Measurements from ENCODE around the gene THSD8. TPM values are rescaled to one million over a fixed set of nuclear protein-coding genes. Genes with fewer than 3 reads are reported as not detected.
"Not testable (repeated sequence)": the region's sequence is repeated elsewhere in the genome, so short reads cannot be mapped to it uniquely, and the experiment has no call there.

THSD8 gene
- total RNA-seq, 1 donor from 2014 or later = 1.5 TPM

DNA sequence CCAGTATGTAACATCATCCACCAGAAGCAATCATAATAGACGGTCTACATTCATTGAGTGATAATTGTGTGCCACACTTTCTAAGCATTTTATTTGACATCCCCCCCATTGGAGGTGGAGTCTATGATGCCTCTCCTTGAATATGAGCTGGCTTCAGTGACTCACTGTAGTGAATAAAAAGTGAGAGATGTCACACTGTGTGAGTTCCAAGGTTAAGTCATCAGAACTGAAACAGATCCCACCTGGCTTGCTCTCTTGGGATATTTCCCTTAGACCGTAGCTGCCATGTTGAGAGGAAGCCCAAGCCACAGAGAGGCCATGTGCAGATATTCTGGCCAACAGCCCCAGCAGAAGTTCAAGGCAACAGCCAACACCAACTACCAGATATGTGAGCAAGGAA is 19.9 kb downstream of the THSD8 start:
- ATAC-seq = no peak
- no peak for DNase-seq (ENCODE audit: low spot score)

DNA sequence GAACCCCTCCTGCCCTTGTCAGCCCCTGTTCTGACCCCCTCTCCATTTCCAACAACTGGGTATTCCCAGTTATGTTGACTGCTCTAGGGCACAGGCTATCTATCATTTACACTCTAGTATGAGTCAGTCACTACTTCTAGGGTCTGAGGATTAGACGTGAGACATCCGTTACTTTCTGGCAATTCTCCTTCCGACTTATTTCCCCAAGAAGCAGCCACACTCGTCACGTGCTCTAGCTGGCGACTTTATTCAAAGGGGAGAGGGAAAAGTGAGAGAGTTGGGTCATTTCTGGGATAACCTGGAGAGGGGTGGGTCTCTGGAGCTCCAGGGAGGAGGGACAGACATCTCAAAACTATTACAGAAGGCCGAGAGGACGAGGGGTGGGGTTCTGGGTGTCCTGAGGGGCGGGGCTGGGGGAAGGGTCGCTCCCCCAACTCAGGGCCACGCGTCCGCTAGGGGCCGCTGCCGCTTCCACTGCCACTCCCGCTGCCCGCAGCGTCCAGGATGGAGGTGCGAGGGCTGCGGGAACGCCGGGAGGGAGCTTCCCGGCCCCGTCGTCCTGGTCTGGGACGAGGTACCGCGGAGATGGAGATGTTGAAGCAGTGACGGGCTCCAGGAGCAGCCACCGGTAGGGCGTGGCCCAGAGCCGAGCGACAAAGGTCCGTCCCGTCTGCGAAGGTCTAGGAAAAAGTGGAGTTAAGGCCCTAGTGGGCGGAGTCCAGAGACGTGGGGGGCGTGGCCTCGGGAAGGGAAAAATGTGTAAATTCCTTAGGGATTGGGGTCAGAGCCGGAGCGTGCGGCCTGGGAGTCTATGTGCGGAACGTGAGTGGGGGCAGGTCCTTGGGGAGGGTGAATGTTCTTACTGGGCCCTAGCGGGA is 23.6 kb downstream of the THSD8 start:
- ATAC-seq (no peak), DNase-seq (ENCODE audit: low spot score) (no peak)

DNA sequence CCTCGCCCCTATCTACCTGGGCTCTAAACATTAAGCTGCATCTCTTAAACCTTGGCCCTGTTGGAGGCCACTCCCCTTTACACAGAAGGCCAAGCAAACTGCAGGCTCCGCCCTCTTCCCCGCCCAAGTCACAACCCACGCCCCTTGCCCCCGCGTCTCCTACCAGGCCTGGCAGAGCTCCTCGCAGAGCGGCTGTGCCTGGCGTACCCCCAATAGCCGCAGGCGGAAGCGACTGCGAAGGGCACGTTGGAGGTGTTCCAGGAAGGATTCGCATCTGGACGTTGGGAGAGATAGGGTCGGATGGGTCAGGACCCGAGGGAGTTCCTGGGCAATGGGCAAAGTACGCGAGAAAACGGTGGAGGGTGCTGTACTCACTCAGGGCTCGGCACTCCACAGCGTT is 26.6 kb downstream of the THSD8 start:
- DNase-seq (ENCODE audit: low spot score) (no peak), ATAC-seq (peak; percentile 78)

DNA sequence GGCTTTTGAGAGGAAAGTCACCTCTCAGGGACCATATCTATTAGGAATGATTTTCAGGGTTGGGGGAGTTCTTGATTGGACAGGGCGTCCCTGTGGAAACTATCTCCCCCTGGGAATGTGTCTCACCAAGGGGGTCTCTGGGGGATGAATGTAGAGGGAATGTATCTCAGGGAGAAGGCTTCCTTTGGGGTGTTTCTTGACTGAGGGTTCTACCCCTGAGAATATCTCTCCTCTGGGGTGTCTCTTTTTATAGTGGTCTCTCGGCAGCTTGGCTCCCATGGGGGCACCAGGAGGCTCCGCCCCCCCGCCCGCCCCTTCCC is 31.5 kb downstream of the THSD8 start:
- ATAC-seq (no peak), DNase-seq (ENCODE audit: low spot score) (no peak)

DNA sequence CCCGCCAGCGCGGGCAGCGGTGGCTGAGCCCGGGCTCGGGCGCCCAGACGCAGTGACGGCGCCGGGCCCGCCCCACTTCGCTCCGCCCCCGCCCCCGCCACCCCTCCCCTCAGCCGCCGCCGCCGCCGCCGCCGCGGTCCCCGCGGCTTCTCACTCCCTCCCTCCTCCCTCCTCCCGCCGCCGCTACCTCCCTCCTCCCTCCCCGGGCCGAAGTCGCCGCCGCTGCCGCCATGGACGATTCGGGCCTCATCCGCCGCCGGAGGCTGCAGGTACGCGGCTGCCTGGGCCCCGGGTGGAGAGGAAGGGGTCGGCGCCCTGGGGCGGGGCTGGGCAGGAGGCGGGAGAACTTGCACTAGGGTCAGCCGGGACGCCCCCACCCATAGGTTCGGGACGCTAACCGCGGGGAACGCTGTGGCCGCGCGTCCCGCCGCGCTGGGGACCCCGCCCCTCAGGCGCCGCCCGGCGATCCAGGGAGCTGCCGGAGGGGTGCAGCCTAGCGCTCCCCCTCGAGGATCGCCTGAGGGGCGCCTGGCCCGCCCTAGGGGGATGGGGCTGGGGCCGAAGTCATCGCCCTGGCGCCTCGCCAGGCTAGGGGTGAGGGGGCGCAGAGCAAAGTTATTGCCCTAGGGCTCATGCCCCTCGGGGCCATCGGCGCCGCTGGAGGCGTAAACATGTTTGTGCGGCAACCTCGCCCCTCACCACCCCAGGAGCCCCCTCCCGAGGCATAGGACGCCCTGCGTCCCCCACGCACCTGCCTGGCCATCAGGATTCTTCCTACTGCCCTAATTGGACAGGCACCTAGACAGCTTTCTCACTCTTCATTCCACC is 32.1 kb downstream of the THSD8 start:
- DNase-seq (ENCODE audit: low spot score) (no peak), ATAC-seq (peak; percentile 26)

DNA sequence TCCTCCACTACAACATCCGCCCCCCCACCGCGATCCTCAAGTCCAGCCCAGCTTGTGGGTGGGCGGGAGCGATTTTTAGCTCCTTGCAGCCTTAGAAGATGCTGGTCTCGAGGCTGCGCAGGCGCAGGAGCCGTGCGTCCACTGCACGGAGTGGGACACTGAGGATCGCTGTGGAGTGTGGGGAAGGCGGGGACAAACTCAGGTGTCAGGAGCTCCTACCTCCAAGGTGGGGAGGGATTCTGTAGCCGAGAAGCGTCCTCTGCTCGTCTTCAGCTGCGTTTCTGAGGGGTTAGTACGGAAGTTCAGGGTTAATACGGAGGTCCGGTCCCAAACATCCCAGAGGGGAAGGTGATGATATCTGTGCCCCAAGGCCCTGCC is 32.7 kb downstream of the THSD8 start, which contains the start of gene RTBDN:
Gene RTBDN, minus strand, starts transcription at position 14 of the 378 bp plus-strand sequence. CDS start 4,600 bp downstream, outside the sequence.
- DNase-seq (ENCODE audit: low spot score) = no peak
- ATAC-seq = no peak

DNA sequence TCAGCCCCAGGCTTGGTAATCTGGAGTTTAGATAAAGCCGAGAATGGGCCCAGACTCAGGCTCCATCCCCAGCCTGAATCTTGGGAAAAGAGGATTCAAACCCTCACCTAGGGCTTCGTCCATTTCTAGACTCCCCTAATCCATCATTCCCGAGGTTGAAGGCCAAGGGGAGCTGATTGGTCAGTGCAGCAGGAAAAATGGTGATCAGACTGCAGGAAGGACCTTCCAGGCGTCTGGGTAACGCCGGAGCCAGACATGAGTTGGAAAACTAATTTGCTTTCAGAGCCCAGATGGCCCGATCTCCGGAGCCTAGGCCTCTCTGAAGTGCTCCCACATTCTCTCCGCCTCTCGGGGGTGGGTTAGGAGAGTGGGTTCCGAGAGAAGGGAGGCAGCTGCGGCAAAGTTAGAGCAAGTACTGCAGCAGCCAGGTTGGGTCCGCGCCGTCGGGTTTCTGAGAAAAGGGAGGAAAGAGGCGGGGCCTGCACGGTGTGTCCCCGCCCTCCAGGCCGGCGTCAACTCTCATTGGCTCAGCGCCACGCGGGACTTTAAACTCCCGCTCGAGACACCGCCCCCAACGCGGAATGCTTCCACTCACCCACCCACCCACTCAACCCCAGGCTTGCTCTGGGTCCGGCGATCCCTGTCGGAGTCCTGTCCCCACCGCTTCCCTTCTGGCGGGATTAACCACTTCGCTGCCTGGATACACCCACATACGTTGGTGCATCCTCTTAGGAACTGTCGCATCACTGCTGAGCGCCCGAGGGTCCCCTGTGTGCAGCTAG is 33.3 kb downstream of the THSD8 start:
- ATAC-seq (no peak), DNase-seq (ENCODE audit: low spot score) (no peak)

DNA sequence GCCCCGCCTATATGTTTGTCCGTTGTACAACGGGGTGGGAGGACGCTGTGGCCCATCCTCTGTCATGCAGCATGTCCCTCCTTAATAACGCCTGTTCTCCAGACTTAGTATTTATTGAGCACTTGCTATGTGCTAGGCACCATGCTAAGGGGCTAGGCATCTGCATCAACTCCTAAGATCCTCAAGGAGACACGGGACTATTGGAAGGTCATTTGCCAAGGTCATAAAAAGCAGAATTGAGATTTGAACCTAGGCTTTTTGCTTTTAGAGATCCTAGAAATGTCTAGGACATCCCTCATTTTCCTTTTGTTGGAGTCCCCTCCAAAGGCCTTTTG is 34.6 kb downstream of the THSD8 start:
- DNase-seq (ENCODE audit: low spot score) (no peak), ATAC-seq (no peak)

DNA sequence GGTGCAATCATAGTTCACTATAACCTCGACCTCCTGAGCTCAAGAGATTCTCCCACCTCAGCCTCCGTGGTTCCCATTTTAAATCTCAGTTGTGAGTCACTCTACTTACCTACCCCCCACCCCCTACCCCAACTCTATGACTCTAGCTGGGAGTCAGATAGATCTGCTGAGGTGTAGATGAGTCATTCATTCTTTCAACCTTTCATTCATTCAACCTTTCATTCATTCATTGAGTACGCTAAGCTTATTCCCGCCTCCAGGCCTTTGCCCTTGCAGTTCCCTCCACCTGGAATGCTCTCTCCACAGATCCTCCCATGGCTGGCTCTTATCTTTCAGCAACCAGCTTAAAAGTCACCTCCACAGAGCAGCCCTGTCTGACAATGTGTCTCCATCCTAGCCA is 35.4 kb downstream of the THSD8 start:
- ATAC-seq (no peak), DNase-seq (ENCODE audit: low spot score) (no peak)

DNA sequence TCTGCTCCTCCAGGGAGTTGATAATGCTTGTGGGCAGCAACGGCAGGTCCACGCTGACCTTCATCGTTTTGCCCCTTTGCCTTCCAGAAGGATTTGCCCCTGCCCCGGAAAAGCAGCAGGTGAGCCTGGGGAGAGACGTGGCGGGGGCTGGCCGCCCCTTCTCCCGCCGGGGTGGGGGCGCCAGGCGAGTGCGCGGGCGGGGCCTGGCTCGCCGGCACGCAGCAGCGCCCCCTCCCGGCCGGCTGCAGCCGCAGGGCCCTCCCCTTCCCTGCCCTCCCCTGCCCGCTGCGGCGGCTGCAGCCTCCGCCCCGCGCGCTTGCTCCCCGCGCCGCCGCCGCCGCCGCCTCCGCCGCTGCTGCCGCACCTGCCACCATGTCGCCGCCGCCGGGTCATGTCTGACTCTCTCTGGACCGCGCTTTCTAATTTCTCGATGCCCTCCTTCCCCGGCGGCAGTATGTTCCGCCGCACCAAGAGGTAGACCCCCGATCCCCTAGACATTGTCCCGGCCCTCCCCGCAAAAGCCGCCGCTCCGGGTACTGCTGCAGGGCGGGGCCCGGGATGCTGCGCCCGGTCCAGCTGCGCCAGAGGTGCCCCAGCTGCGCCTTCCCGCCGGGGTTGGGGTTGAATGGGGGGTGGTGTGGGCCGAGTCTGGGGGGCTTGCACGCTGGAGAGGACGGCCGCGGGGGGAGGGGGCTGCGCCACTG is 36.5 kb downstream of the THSD8 start, which contains the start of gene MAST1:
Gene MAST1, plus strand, starts transcription at position 334 of the 704 bp plus-strand sequence. Its CDS starts 58 bp downstream, at position 392.
- ATAC-seq (peak; percentile 75), DNase-seq (ENCODE audit: low spot score) (no peak)

DNA sequence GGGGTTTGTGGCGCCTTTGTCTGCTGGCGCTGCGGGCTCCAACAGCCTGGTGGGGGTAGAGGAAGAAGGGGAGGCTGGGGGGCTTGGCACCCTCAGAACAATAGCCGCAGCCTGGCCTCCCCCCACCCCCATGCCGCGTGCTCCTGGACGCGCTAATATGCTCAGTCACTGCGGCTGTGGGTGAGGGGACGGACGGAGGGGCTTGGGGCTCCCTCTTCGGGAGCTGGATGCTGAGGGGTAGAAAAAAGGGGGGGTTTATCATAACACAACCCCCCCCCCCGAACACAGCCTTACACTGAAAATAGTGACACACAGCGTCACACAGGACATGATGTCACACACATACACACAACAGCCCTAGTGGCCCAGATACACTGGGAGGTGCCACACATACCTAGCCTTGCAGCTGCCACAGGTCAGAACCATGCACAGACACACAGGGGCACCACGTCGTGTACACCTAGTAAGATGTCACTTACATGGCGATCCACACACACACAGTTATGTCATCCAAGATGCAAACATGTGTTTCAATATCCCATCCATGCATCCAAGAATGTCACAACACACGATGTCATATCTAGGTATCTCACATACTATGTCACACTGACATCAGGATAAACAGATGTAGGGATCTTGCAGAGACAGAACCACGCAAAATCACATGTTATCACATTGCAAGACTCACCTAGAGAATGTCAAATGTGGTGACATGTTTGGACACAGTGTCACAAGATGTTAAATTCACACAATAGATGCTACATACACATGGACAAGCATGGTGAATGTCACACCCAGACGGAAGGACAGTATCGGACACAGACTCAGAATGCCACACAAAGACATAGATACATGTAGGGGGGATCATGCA is 37.3 kb downstream of the THSD8 start:
- ATAC-seq = no peak

DNA sequence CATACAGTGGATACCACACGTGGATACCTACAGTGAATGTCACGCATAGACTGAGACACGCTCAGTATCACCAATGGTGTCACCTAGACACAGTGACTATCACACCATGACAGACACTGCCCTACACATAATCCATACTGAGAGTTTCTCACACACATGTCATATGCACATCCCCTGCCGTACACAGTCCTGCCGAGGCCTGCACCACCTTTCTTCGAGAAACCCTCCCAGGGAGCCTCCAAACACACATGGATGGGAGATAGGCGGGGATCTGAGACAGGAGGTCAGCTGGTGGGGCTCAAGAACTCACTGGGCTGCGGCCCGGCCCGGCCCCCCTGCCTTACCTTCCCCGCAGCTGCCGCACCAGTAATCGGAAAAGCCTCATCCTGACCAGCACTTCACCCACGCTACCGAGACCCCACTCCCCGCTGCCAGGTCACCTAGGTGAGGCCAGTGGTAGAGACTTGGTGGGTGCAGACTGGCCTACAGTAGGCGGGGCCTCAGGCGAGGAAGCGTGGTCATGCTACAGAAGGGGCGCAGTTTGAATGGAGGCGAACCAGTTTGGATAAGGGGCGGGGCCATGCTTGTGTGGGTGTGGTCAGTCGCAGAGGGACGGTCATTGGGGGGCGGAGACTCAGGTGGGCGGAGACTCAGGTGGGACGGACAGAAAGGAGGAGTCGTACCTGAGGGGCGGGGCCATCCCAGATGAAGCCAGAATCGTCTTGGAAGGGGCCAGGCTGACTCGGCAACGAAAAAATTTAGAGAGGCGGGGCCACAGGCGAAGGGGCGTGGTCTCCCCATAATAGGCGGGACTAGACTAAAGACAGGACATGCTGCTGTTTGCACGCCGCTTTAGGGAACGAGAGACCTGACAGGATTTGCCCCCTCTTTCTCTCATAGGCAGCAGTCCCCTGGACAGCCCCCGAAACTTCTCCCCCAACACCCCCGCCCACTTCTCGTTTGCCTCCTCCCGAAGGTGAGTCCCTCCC is 38.5 kb downstream of the THSD8 start:
- no peak for DNase-seq (ENCODE audit: low spot score)
- peak; percentile 37 for ATAC-seq

More for the DNA sequence above, 37.3 kb downstream of the THSD8 start:
- no peak for DNase-seq (ENCODE audit: low spot score)

DNA sequence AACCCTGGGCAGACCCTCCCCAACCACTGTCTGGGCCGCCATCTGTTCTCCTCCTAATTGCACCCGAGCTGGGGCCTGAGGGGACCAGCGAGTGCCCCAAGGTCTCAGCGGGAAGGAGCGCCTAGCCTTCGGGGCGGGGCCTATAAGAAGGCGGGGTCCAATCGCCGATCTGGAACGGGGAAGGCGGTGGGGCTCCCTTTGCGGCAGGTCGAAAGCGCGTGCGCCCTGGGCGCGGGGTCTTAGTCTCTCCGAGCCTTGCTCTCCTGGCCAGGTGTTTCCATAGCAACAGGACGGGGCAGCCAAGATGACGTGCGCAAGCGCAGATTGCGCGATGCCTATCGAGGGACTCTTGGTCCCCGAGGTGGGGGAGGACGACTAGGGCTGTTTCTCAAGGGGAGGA is 39.2 kb downstream of the THSD8 start:
- no peak for ATAC-seq
- DNase-seq (ENCODE audit: low spot score) = no peak

DNA sequence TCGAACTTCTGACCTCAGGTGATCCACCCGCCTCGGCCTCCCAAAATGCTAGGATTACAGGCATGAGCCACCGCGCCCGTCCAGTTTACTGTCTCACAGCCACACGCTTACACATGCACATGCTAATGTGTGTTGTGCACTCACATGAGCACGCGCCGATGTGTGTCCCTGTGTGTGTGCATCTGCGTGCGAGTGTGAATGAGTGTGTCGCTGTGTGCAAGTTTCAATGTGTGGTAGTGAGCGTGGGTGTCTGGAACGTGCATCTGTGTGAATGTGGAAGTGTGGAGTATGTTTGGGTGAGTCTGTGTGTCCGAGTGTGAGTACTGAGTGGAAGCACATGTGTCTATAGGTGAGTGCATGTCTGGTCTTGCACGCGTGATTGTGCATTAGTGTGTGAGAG is 40.6 kb downstream of the THSD8 start:
- DNase-seq (ENCODE audit: low spot score) (no peak), ATAC-seq (no peak)

DNA sequence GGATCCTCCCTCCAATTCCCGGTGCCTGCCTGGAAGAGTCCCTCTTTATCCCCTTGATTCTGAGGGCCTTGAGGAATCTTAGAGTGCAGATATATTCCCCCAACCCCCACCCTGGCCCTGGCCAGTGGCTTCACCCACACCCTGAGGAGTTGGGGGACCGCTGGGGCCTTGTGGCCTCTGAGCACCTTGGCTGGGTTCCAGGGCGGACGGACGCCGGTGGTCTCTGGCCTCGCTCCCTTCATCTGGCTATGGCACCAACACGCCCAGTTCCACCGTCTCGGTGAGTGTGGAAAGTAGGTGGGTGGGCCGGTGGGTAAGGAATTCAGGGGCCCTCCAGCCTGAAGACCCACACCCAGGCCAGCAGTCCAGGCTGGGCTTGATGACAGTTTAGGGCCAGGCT is 41.5 kb downstream of the THSD8 start:
- DNase-seq (ENCODE audit: low spot score) (no peak), ATAC-seq (no peak)

DNA sequence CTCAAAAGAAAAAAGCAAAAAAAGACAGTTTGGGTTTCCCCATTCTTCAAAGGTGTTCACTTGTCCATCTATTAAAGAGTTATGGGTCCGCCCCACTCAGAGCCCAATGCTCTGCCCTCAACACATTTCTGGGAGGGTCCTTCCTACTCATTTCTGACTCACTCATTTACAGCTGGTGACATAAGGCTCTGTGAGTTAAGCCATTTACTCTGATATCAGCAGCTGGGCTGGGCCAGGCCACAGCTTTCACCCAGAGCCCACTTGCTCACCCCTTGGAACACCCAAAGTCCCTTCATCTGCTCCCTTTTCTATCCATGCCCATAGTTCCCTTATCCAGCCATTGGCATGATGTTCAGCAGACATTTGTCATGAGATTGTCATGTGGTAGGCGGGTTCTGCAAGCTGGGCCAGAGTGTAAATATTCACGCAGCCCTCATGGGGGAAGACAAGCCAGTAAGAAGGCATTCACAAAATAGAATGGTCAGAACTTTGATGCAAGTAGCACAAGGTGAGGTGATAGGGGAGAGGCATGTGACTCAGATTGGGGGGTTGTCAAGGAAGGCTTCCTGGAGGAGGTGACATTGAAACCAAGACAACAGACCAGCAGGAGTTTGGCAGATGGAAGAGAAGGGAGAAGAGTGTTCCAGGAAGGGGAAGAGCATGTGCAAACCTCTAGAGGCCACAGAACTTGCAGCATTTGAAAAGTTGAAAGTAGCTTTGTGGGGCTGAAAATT is 42.3 kb downstream of the THSD8 start:
- DNase-seq (ENCODE audit: low spot score) = no peak
- ATAC-seq = no peak

DNA sequence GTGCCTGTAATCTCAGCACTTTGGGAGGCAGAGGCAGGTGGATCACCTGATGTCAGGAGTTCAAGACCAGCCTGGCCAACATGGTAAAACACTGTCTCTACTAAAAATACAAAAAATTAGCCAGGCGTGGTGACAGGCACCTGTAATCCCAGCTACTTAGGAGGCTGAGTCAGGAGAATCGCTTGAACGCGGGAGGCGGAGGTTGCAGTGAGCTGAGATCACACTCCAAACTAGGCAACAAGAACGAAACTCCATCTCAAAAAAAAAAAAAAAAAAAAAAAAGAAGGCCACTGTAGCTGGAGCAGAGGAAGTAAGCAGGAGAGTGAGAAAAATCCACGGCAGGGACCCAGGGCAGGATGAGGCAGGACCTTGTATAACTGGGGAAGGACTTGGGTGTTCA is 44.7 kb downstream of the THSD8 start:
- not testable (repeated sequence) for DNase-seq (ENCODE audit: low spot score); ATAC-seq
